ENCODE measurements around the gene GPC6. TPM values are rescaled to one million over a fixed set of nuclear protein-coding genes. Genes with fewer than 3 reads are reported as not detected.

Gene GPC6
- total RNA-seq, 1 experiment from 2014 or later: 0.22 TPM

DNA sequence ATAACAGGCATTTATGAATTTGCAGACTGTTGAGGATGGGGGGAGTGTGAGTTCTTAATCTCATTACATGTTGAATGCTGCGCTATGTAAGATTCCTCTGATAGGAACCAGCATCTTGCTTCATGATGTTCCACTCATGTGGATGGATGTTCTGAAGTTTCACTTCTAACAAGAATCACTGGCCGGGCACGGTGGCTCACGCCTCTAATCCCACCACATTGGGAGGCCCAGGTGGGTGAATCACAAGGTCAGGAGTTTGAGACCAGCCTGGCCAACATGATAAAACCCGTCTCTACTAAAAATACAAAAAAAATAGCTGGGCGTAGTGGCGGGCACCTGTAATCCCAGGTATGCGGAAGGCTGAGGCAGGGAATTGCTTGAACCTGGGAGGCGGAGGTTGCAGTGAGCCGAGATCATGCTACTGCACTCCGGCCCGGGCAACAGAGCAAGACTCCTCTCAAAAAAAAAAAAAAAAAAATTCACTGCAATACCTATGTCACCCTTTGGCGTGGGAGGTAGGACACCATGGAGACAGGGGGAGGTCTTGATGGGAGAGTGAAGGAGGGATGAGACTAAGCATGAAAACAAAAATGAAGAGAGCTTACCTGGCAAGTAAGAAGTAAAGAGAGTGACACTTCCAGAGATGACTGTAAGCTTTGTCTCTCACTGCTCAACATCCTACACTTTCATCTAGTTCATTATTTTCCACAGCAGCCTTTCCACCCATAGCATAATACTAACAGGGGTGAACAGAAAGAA is 1119.8 kb downstream of the GPC6 start (continued):
- TF ChIP-seq TCF7L2 (IDR thresholded peaks at IDR 0.05; ENCODE audit: borderline replicate concordance, extremely low read depth, insufficient read depth, insufficient read length) (no peak), EGR1 (IDR thresholded peaks at IDR 0.05; ENCODE audit: low read depth) (no peak)

DNA sequence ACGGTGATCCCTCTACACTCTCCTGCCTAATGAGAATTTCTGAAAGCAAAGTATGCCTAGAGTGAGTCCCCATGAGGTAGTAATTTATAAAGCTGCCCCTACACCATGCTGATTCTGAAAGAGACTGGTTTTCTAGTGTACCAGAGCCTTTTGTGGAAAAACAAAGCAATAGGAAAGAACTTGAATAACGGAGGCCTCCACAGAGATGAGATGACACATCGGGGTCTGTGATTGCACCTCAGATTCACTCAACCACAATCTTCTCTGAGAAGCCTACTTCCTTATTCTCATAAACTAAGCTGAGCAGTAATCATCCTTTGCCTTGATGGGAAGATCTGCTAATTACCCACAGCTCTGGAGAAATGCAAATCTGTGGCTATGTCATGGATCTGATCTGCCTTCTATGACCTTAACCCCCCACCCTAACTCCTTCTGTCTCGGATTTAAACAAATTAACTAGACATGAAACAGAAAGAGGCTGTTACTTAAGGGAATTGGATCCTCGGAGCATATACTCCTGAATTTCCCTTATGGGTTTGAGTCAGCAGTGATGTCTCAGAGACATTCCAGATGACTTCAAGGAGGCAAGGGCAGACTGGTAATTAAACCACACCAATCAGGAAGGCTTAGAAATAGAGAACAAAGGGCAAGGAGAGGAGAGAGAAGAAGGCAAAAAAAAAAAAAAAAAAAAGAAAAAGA is 1124.8 kb downstream of the GPC6 start:
- ATAC-seq: no peak
- no TSS peak for BruUV-seq (replicated peaks)

More for the DNA sequence above, 1124.8 kb downstream of the GPC6 start:
- Histone ChIP-seq H3K4me1 (ENCODE audit: control insufficient read depth in 1 of 2, insufficient read depth in 2 of 2, low read length in 2 of 2) (no peaks in the 10 kb centered on the region), H3K79me2 (ENCODE audit: insufficient read depth, low read length) (no peaks in the 10 kb centered on the region), H2AFZ (ENCODE audit: low read depth, low read length, poor library complexity, severe bottlenecking) (no peak overlapping the region), H4K20me1 (ENCODE audit: insufficient read depth) (no peaks in the 10 kb centered on the region), H3K27ac (ENCODE audit: low read depth, low read length) (no peak overlapping the region), H3K4me3 (replicated peaks in 1 of 2; ENCODE audit: low read depth in 1 of 2, low read length in 2 of 2) (no peak overlapping the region), H3K36me3 (ENCODE audit: control insufficient read depth in 1 of 2, insufficient read depth in 2 of 2, low read length in 2 of 2) (no peaks in the 10 kb centered on the region), H3K9me3 (ENCODE audit: control insufficient read depth in 1 of 2, insufficient read depth in 1 of 2, low read depth in 1 of 2, low read length in 2 of 2) (no peaks in the 10 kb centered on the region), H3K9ac (ENCODE audit: low read length) (no peak overlapping the region), H3K9me2 (ENCODE audit: insufficient read depth) (no peaks in the 10 kb centered on the region), H3K27me3 (ENCODE audit: insufficient read depth, low read length) (no peaks in the 10 kb centered on the region), H3K4me2 (ENCODE audit: low read length) (no peak overlapping the region)
- TF ChIP-seq SRF (IDR thresholded peaks at IDR 0.05; ENCODE audit: low read depth): no peak
- no peak for TF ChIP-seq EGR1 (IDR thresholded peaks at IDR 0.05; ENCODE audit: low read depth)
- TF ChIP-seq, protein P1, sequence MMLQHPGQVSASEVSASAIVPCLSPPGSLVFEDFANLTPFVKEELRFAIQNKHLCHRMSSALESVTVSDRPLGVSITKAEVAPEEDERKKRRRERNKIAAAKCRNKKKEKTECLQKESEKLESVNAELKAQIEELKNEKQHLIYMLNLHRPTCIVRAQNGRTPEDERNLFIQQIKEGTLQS (IDR thresholded peaks at IDR 0.05): no peak
- TF ChIP-seq, protein P2, sequence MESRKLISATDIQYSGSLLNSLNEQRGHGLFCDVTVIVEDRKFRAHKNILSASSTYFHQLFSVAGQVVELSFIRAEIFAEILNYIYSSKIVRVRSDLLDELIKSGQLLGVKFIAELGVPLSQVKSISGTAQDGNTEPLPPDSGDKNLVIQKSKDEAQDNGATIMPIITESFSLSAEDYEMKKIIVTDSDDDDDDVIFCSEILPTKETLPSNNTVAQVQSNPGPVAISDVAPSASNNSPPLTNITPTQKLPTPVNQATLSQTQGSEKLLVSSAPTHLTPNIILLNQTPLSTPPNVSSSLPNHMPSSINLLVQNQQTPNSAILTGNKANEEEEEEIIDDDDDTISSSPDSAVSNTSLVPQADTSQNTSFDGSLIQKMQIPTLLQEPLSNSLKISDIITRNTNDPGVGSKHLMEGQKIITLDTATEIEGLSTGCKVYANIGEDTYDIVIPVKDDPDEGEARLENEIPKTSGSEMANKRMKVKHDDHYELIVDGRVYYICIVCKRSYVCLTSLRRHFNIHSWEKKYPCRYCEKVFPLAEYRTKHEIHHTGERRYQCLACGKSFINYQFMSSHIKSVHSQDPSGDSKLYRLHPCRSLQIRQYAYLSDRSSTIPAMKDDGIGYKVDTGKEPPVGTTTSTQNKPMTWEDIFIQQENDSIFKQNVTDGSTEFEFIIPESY (IDR thresholded peaks at IDR 0.05; ENCODE audit: extremely low read depth, insufficient replicate concordance, low read length): no peak
- no peak for TF ChIP-seq EZH2 (IDR thresholded peaks at IDR 0.05)
- no peak for TF ChIP-seq YY1 (IDR thresholded peaks at IDR 0.05; ENCODE audit: extremely low read depth, insufficient replicate concordance, low read depth, low read length)
- ChIA-PET POLR2A (no interaction called here), RAD21 (ENCODE audit: low non-redundant PET in 1 of 2, low total read pairs in 2 of 2, uncharacterized antibody in 2 of 2, unreplicated experiment in 2 of 2) (no interaction called here), CTCF (no interaction called here)
- DNase-seq (ENCODE audit: low read depth, low spot score): no peak
- intact Hi-C loops (cut with micrococcal nuclease): no loop called here
